Epithelial cell of esophagus (primary cell): ENCODE results near the gene AGBL1.

Experiments used
- DNase-seq: peaks from one replicate; pipeline ENCODE4 v3.0.0; 2010; ENCODE audit warnings: low read depth
- H3K4me3 ChIP-seq: 2 replicates; pipeline ENCODE4 v1.5.1; 2011; ENCODE audit warnings: mild to moderate bottlenecking, low read length, control low read depth
- CTCF ChIP-seq: IDR thresholded peaks from 2 replicates; pipeline ENCODE4 v1.5.1; 2011; ENCODE audit warnings: low read depth, mild to moderate bottlenecking, low read length, control low read depth, inconsistent platforms; ENCODE audit not compliant: insufficient read depth; ENCODE audit errors: missing control alignments

AGBL1 gene

DNA sequence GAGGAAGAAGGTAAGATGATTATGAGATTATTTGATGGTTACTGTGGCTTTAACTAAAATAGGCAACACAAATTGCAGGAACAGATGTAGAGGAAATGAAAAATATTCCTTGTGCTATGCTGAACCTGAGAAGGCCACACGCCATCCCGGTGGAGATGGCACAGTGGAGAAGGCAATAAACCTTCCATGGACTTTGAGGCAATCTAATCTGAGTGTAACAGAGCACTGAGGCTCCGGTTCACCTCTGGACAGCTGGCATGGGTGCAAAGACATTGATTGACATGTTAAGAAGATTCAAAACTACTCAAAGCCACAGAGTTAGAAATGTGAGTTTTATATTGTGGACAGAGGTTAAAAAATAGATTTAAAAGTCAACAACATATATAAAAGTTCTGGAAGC is 535.7 kb downstream of the AGBL1 start:
- TF ChIP-seq CTCF: no peak
- no peak overlapping the region for H3K4me3 ChIP-seq
- no peak for DNase-seq

DNA sequence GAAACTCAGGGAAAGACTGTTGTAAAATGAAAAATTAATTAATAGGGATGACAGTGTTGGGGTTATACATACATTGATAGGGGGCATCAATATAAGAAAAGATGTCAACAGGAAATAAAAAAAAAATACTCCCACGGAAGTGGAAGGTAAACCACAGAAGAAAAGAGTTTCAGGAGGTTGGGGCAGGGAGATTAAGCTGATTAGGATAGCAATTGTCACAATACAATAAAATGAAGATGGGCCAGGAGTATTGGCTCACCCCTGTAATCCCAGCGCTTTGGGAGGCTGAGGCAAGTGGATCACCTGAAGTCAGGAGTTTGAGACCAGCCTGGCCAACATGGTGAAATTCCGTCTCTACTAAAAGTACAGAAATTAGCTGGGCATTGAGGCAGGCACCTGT is 536.1 kb downstream of the AGBL1 start:
- H3K4me3 ChIP-seq: no peak overlapping the region
- no peak for TF ChIP-seq CTCF
- DNase-seq: no peak

DNA sequence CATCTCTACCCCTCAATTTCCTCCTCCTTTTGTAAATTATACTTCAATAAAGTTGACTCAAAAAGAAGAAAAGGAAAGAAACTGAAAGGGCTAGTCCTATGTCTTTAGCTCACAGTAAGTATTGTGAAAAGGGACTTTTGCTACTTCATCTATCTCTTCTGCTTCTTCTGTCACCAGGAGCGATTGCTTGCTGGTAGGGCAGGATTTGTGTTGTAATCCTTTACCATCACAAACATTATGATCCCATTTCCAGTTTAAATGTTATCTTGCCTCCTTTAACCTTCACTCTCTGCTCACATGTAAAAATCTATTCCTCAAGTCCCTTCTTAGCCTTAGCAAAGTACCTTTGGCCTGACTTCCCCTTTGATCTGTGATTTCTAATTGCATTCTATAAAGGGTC is 537.1 kb downstream of the AGBL1 start:
- H3K4me3 ChIP-seq: no peak overlapping the region
- DNase-seq: no peak
- TF ChIP-seq CTCF: no peak

- DNase-seq: no peak
- H3K4me3 ChIP-seq: no peak overlapping the region
- TF ChIP-seq CTCF: no peak
These were observed 540.5 kb downstream of the AGBL1 start for GRCh38 chr15:86620157-86620556.

DNA sequence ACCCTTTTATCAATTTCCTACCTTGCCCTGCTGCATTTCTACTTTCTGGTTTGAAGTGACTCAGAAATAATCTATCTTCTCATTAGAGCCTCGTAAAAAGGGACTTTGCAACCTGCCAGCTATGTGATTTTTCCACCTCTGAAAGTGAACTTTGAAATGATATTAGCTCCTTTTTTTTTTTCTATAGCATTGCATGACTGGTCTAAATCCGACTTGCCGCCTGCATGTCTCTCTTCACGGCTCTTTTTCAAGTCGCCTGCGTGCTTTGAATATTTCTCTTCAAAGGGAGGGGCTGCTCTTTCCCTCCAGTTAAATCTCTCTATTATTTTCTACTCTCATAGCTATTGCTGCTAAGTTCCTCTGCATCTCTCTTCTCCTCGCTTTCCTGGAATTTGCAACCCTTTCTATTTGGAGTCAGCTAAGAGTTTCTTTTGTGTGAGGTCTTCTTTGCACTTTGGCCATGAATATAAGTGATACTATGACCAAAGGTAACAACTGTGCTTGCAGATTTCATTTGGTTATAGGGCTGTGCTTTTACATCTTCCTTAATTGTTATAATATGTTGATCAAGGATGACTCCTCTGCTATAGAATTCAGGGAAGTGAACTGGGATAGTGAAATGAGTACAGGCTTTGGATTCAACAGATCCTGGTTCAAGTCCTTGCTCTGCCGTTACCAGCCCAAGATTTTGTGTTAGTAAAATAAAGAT is 541.1 kb downstream of the AGBL1 start:
- no peak for DNase-seq
- TF ChIP-seq CTCF: no peak
- no peak overlapping the region for H3K4me3 ChIP-seq

- no peak for TF ChIP-seq CTCF
- H3K4me3 ChIP-seq: no peak overlapping the region
- no peak for DNase-seq
These were observed 543.6 kb downstream of the AGBL1 start for GRCh38 chr15:86623236-86623635.
